ENCODE results near the gene RAB29. TPM values are rescaled to one million over a fixed set of nuclear protein-coding genes. Genes with fewer than 3 reads are reported as not detected.

Gene RAB29
- total and polyA plus RNA-seq, 9 of the 15 experiments (the other 6 are each of a cell fraction or from before 2014, with no cell fraction given): 6.3 to 17.6 (median 8.0) TPM

DNA sequence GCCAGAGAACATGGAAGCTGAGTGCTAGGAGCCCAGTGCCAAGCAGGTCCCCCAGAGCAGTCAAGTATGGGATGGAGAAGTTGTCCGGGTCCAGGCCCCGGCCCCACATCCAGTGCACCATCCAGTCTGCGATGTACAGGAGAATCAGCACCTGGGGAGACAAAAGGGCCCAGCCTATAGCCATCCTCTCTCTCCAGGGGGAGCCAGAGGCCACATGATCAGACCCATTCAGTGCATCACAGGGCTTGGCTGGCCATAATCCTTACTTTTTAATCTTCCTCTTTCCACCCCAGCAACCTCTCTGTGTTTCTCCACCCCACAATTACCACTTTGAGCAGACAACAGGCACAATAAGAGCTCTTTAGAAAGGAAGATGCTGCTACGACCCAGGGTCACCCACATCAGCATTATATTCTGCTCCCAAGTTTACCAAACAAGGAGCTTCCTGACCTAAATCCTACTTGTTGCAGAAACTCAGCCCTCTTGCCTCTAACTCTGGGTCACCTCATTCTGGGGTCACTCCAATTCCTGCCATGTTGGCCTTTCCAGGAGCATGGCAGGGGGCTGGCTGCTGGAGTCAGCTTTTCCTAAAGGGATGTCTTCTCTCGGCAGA lies 16.4 kb upstream of the RAB29 start:
- Histone ChIP-seq H3K9ac (ENCODE audit: insufficient read depth in 1 of 2, low read depth in 2 of 2, low read length in 2 of 2) (no peak overlapping the region), H2AFZ (ENCODE audit: low read depth, low read length) (no peak overlapping the region), H3K36me3 (ENCODE audit: control insufficient read depth, insufficient read depth, low read length) (peaks cover 47% of the 10 kb centered on the region), H3K4me1 (replicated peaks in 1 of 2; ENCODE audit: control insufficient read depth in 2 of 2, insufficient read depth in 2 of 2, low read length in 2 of 2) (peaks cover 7 to 15% of the 10 kb centered on the region in 2 experiments; a peak in 4 of 5 replicates), H3K4me2 (ENCODE audit: insufficient read depth, low read length) (no peak overlapping the region), H4K20me1 (replicated peaks; ENCODE audit: control insufficient read depth, insufficient read depth, low read length) (0 out of 2 replicates have a peak, but pooled peaks cover 6% of the 10 kb centered on the region), H3K27ac (ENCODE audit: extremely low read depth, low read depth, low read length) (no peak overlapping the region), H3K79me2 (ENCODE audit: control insufficient read depth, insufficient read depth, low read length) (no peaks in the 10 kb centered on the region), H3K4me3 (no peak overlapping the region), H3K27me3 (ENCODE audit: control insufficient read depth in 2 of 2, insufficient read depth in 2 of 2, low read length in 2 of 2) (no peaks in the 10 kb centered on the region), H3K9me3 (replicated peaks; ENCODE audit: control insufficient read depth, insufficient read depth, low read depth, low read length) (no peaks in the 10 kb centered on the region), H3K9me1 (ENCODE audit: control insufficient read depth, insufficient read depth, low read length) (no peaks in the 10 kb centered on the region)
- no TSS peak for BruUV-seq (replicated peaks)
- WGBS (ENCODE audit: insufficient coverage, low coverage, missing lambda C conversion rate): 47% methylated on average over 5 of the region's 5 CpGs
- intact Hi-C loops (cut with micrococcal nuclease): loop anchor here (1.0 to 2.0 kb wide), 4 partner anchors 19 to 315 kb away; no protein-coding TSS in a partner anchor
- ATAC-seq (peak; percentile 97), DNase-seq (ENCODE audit: extremely low read depth in 1 of 4, low spot score in 3 of 4) (peak; percentile 72 to 86 (median 78)), FAIRE-seq (peak; percentile 83)
- CTCF ChIA-PET (ENCODE audit: low intra/inter-chr PET ratio): interaction anchor here (0.6 to 3.2 kb wide), 11 partner anchors 16 to 321 kb away, joined by 3 to 33 read pairs (median 4); no protein-coding TSS in a partner anchor
- in situ Hi-C loops (cut with MboI): loop anchor here (5.0 kb wide), 2 partner anchors 136 to 321 kb away; no protein-coding TSS in a partner anchor
- POLR2A ChIA-PET: interaction anchor here (0.6 to 4.0 kb wide), 8 partner anchors 9 to 185 kb away, joined by 3 to 20 read pairs (median 3); partner anchors contain the start of gene RAB29
- TF ChIP-seq KDM2B (CRISPR knock-in tag; IDR thresholded peaks at IDR 0.05) (no peak), RREB1 (CRISPR knock-in tag; IDR thresholded peaks at IDR 0.05) (peak; percentile 45; the same call in 1 of the 2 replicates), MBD2 (IDR thresholded peaks at IDR 0.05; ENCODE audit: borderline replicate concordance, low read depth) (no peak), ZNF146 (CRISPR knock-in tag; IDR thresholded peaks at IDR 0.05; ENCODE audit: unreplicated experiment) (no peak), POU5F1 (IDR thresholded peaks at IDR 0.05; ENCODE audit: borderline replicate concordance, low read depth, low read length, partially characterized antibody) (no peak), KLF1 (tag; IDR thresholded peaks at IDR 0.05) (no peak), ZNF384 (IDR thresholded peaks at IDR 0.05; ENCODE audit: low read depth, low read length) (0 out of 2 replicates have a peak, but pooled peaks have one; percentile 25), RBM25 (IDR thresholded peaks at IDR 0.05; ENCODE audit: low read depth, low read length, severe bottlenecking) (no peak), STAG1 (CRISPR knock-in tag; IDR thresholded peaks at IDR 0.05; ENCODE audit: borderline replicate concordance) (peak; percentile 68; the same call in 1 of the 2 replicates), RB1 (IDR thresholded peaks at IDR 0.05; ENCODE audit: low read depth) (peak; percentile 61; the same call in 1 of the 2 replicates), ZFP36 (IDR thresholded peaks at IDR 0.05; ENCODE audit: low read depth, low read length, partially characterized antibody) (no peak)
- TF ChIP-seq, protein P1, sequence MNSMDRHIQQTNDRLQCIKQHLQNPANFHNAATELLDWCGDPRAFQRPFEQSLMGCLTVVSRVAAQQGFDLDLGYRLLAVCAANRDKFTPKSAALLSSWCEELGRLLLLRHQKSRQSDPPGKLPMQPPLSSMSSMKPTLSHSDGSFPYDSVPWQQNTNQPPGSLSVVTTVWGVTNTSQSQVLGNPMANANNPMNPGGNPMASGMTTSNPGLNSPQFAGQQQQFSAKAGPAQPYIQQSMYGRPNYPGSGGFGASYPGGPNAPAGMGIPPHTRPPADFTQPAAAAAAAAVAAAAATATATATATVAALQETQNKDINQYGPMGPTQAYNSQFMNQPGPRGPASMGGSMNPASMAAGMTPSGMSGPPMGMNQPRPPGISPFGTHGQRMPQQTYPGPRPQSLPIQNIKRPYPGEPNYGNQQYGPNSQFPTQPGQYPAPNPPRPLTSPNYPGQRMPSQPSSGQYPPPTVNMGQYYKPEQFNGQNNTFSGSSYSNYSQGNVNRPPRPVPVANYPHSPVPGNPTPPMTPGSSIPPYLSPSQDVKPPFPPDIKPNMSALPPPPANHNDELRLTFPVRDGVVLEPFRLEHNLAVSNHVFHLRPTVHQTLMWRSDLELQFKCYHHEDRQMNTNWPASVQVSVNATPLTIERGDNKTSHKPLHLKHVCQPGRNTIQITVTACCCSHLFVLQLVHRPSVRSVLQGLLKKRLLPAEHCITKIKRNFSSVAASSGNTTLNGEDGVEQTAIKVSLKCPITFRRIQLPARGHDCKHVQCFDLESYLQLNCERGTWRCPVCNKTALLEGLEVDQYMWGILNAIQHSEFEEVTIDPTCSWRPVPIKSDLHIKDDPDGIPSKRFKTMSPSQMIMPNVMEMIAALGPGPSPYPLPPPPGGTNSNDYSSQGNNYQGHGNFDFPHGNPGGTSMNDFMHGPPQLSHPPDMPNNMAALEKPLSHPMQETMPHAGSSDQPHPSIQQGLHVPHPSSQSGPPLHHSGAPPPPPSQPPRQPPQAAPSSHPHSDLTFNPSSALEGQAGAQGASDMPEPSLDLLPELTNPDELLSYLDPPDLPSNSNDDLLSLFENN (IDR thresholded peaks at IDR 0.05; ENCODE audit: low read depth in 2 of 2, low read length in 2 of 2): peak in 1 of 2 experiments; percentile 66; a peak in 1 of 4 replicates

All from K562 (cell line).